Measurements from ENCODE around the gene FAM237B. TPM values are rescaled to one million over a fixed set of nuclear protein-coding genes. Genes with fewer than 3 reads are reported as not detected.

FAM237B gene
- total RNA-seq, 1 experiment from 2014 or later, result not detected

DNA sequence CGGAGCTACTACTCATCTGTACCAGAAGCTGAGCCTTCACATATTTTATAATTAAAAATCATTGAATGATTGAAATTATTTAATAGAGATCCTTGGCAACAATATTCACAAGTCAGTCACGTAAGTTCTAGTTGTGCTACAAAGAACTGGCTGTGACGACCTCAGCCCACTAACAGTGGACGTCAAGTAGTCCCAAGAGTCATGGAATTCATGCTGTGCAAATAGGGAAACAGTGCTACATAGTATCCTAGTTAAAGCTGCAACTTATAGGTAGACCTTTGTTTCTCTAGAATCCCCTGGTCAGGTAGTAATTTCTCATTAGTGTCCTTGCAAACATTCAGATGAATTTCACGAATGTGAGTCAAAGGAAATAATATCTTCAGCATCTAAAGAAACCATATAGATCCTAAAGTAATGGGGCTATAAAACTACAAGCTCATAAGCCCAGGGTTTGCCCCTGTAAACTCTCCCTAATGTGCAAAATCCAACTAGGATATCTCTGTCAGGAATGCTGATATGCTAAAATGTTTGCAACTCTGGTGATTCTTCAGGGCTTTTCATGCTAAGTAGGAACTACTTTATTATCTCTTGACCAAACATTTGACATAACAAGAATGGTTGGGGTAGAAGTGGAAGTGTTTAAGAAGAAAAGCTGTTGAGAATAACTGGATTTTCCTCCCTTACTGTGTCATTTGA, 44.9 kb downstream of the FAM237B start (continued):
- TF ChIP-seq SMAD4 (CRISPR knock-in tag; IDR thresholded peaks at IDR 0.05) (no peak), IRF1 (CRISPR knock-in tag; IDR thresholded peaks at IDR 0.05) (no peak), CDX4 (CRISPR knock-in tag; IDR thresholded peaks at IDR 0.05; ENCODE audit: borderline replicate concordance) (no peak), EMX1 (CRISPR knock-in tag; IDR thresholded peaks at IDR 0.05) (no peak), JUN (CRISPR knock-in tag; IDR thresholded peaks at IDR 0.05) (no peak), TCF7 (CRISPR knock-in tag; IDR thresholded peaks at IDR 0.05; ENCODE audit: low read depth) (no peak)
- TF ChIP-seq, protein P1, sequence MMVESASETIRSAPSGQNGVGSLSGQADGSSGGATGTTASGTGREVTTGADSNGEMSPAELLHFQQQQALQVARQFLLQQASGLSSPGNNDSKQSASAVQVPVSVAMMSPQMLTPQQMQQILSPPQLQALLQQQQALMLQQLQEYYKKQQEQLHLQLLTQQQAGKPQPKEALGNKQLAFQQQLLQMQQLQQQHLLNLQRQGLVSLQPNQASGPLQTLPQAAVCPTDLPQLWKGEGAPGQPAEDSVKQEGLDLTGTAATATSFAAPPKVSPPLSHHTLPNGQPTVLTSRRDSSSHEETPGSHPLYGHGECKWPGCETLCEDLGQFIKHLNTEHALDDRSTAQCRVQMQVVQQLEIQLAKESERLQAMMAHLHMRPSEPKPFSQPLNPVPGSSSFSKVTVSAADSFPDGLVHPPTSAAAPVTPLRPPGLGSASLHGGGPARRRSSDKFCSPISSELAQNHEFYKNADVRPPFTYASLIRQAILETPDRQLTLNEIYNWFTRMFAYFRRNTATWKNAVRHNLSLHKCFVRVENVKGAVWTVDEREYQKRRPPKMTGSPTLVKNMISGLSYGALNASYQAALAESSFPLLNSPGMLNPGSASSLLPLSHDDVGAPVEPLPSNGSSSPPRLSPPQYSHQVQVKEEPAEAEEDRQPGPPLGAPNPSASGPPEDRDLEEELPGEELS (CRISPR knock-in tag; IDR thresholded peaks at IDR 0.05), result no peak

- Mint-ChIP-seq H3K36me3 (no peaks in the 10 kb centered on the region), H3K27ac (no peak overlapping the region), H3K4me3 (no peak overlapping the region), H3K9me3 (no peaks in the 10 kb centered on the region), H3K4me1 (no peaks in the 10 kb centered on the region), H3K27me3 (ENCODE audit: low read depth) (no peaks in the 10 kb centered on the region)
- no peak for ATAC-seq
- no peak for DNase-seq (ENCODE audit: low spot score)
- CTCF ChIA-PET, result no interaction called here
- POLR2A ChIA-PET, result no interaction called here
- no peak for TF ChIP-seq ZNF138 (CRISPR knock-in tag; conservative IDR thresholded peaks at IDR 0.05)
- no peak for TF ChIP-seq RELA (CRISPR knock-in tag; IDR thresholded peaks at IDR 0.05; ENCODE audit: borderline replicate concordance)
- no peak for TF ChIP-seq RORB (CRISPR knock-in tag; IDR thresholded peaks at IDR 0.05)
- no peak for TF ChIP-seq ZNF416 (CRISPR knock-in tag; IDR thresholded peaks at IDR 0.05)
- TF ChIP-seq ATF6 (CRISPR knock-in tag; IDR thresholded peaks at IDR 0.05), result no peak
- TF ChIP-seq, protein P2, sequence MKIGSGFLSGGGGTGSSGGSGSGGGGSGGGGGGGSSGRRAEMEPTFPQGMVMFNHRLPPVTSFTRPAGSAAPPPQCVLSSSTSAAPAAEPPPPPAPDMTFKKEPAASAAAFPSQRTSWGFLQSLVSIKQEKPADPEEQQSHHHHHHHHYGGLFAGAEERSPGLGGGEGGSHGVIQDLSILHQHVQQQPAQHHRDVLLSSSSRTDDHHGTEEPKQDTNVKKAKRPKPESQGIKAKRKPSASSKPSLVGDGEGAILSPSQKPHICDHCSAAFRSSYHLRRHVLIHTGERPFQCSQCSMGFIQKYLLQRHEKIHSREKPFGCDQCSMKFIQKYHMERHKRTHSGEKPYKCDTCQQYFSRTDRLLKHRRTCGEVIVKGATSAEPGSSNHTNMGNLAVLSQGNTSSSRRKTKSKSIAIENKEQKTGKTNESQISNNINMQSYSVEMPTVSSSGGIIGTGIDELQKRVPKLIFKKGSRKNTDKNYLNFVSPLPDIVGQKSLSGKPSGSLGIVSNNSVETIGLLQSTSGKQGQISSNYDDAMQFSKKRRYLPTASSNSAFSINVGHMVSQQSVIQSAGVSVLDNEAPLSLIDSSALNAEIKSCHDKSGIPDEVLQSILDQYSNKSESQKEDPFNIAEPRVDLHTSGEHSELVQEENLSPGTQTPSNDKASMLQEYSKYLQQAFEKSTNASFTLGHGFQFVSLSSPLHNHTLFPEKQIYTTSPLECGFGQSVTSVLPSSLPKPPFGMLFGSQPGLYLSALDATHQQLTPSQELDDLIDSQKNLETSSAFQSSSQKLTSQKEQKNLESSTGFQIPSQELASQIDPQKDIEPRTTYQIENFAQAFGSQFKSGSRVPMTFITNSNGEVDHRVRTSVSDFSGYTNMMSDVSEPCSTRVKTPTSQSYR (CRISPR knock-in tag; IDR thresholded peaks at IDR 0.05), result no peak
- no peak for TF ChIP-seq GABPB1 (CRISPR knock-in tag; IDR thresholded peaks at IDR 0.05)
- no peak for TF ChIP-seq ZSCAN18 (CRISPR knock-in tag; IDR thresholded peaks at IDR 0.05)
- TF ChIP-seq EMX1 (CRISPR knock-in tag; IDR thresholded peaks at IDR 0.05), result no peak
- TF ChIP-seq ERG (CRISPR knock-in tag; IDR thresholded peaks at IDR 0.05), result no peak
- TF ChIP-seq NFE2L1 (CRISPR knock-in tag; IDR thresholded peaks at IDR 0.05), result no peak
- no peak for TF ChIP-seq MYBL2 (CRISPR knock-in tag; IDR thresholded peaks at IDR 0.05)
- TF ChIP-seq, protein P3, sequence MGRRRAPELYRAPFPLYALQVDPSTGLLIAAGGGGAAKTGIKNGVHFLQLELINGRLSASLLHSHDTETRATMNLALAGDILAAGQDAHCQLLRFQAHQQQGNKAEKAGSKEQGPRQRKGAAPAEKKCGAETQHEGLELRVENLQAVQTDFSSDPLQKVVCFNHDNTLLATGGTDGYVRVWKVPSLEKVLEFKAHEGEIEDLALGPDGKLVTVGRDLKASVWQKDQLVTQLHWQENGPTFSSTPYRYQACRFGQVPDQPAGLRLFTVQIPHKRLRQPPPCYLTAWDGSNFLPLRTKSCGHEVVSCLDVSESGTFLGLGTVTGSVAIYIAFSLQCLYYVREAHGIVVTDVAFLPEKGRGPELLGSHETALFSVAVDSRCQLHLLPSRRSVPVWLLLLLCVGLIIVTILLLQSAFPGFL (CRISPR knock-in tag; IDR thresholded peaks at IDR 0.05; ENCODE audit: borderline replicate concordance), result no peak
- no peak for TF ChIP-seq CTCF (IDR thresholded peaks at IDR 0.05)
- no peak for TF ChIP-seq NFATC4 (CRISPR knock-in tag; IDR thresholded peaks at IDR 0.05)
- no peak for TF ChIP-seq ZNF263 (CRISPR knock-in tag; IDR thresholded peaks at IDR 0.05; ENCODE audit: low read depth)
Observed at GRCh38 chr7:90274161-90274560, 46.9 kb downstream of the FAM237B start.
